ENCODE data around the gene SLC39A8.

SLC39A8 gene

GRCh38 chr4:102222838-102223409 lies 122.4 kb downstream of the SLC39A8 start:
- DNase-seq = no peak

- DNase-seq = no peak
Observed at GRCh38 chr4:102219129-102219528, 126.2 kb downstream of the SLC39A8 start.

GRCh38 chr4:102218656-102219055 lies 126.6 kb downstream of the SLC39A8 start:
- DNase-seq = no peak

GRCh38 chr4:102217775-102218355 lies 127.4 kb downstream of the SLC39A8 start:
- no peak for DNase-seq

GRCh38 chr4:102217345-102217744 lies 127.9 kb downstream of the SLC39A8 start:
- no peak for DNase-seq

GRCh38 chr4:102216666-102217065 lies 128.6 kb downstream of the SLC39A8 start:
- no peak for DNase-seq

GRCh38 chr4:102213031-102213430 lies 132.3 kb downstream of the SLC39A8 start:
- DNase-seq = no peak

Data from Kasumi-1 (cell line).